ENCODE data around the gene UBA3.

UBA3 gene

GRCh38 chr3:69066121-69066520, 14.0 kb downstream of the UBA3 start:
- Histone ChIP-seq H3K4me3 (ENCODE audit: low read depth, low read length) (no peak overlapping the region), H3K36me3 (ENCODE audit: control insufficient read depth, insufficient read depth, low read length) (no peaks in the 10 kb centered on the region), H3K27me3 (ENCODE audit: control insufficient read depth, insufficient read depth, low read length) (no peaks in the 10 kb centered on the region), H2AFZ (no peak overlapping the region), H3K4me2 (ENCODE audit: low read length) (no peak overlapping the region), H3K27ac (no peak overlapping the region), H3K4me1 (no peaks in the 10 kb centered on the region), H3K9me3 (ENCODE audit: control insufficient read depth, low read length) (no peaks in the 10 kb centered on the region), H3K9ac (no peak overlapping the region), H3K79me2 (no peaks in the 10 kb centered on the region)
- TF ChIP-seq, protein P1, sequence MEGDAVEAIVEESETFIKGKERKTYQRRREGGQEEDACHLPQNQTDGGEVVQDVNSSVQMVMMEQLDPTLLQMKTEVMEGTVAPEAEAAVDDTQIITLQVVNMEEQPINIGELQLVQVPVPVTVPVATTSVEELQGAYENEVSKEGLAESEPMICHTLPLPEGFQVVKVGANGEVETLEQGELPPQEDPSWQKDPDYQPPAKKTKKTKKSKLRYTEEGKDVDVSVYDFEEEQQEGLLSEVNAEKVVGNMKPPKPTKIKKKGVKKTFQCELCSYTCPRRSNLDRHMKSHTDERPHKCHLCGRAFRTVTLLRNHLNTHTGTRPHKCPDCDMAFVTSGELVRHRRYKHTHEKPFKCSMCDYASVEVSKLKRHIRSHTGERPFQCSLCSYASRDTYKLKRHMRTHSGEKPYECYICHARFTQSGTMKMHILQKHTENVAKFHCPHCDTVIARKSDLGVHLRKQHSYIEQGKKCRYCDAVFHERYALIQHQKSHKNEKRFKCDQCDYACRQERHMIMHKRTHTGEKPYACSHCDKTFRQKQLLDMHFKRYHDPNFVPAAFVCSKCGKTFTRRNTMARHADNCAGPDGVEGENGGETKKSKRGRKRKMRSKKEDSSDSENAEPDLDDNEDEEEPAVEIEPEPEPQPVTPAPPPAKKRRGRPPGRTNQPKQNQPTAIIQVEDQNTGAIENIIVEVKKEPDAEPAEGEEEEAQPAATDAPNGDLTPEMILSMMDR (IDR thresholded peaks at IDR 0.05) = no peak

- no peak overlapping the region for H2AFZ ChIP-seq
- H3K27ac ChIP-seq = no peak overlapping the region
- H3K4me3 ChIP-seq (ENCODE audit: low read depth, low read length) = no peak overlapping the region
- H3K9me3 ChIP-seq (ENCODE audit: control insufficient read depth, low read length) = no peaks in the 10 kb centered on the region
- no peak overlapping the region for H3K4me2 ChIP-seq (ENCODE audit: low read length)
- no peaks in the 10 kb centered on the region for H3K79me2 ChIP-seq
- no peaks in the 10 kb centered on the region for H3K36me3 ChIP-seq (ENCODE audit: control insufficient read depth, insufficient read depth, low read length)
- TF ChIP-seq, protein P1 (IDR thresholded peaks at IDR 0.05) = no peak
- H3K4me1 ChIP-seq = no peaks in the 10 kb centered on the region
- no peaks in the 10 kb centered on the region for H3K27me3 ChIP-seq (ENCODE audit: control insufficient read depth, insufficient read depth, low read length)
- no peak overlapping the region for H3K9ac ChIP-seq
These were observed 14.7 kb downstream of the UBA3 start for GRCh38 chr3:69065318-69065964.

DNA sequence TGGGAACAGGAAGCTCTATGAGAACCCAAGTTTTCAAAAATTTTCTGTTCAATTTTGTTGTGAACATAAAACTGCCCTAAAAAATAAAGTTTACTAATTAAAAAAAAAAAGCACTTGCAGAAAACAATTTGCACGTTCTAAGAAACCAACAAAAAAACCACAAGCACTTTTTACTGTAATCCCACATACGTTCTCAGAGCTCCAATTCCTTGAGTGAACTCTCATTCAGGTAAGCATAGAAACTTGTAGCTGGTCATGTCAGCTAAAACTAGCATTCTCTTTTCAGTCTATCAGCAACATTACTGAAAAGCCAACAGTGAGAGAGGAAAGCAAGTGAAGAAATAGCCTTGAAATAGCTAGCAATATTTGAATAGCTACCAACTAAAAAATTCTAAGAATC, 16.5 kb downstream of the UBA3 start:
- H3K4me2 ChIP-seq (ENCODE audit: low read length) = no peak overlapping the region
- TF ChIP-seq, protein P1 (IDR thresholded peaks at IDR 0.05) = no peak
- H3K79me2 ChIP-seq = no peaks in the 10 kb centered on the region
- H2AFZ ChIP-seq = no peak overlapping the region
- no peak overlapping the region for H3K9ac ChIP-seq
- no peak overlapping the region for H3K27ac ChIP-seq
- no peaks in the 10 kb centered on the region for H3K4me1 ChIP-seq
- no peaks in the 10 kb centered on the region for H3K9me3 ChIP-seq (ENCODE audit: control insufficient read depth, low read length)
- H3K36me3 ChIP-seq (ENCODE audit: control insufficient read depth, insufficient read depth, low read length) = no peaks in the 10 kb centered on the region
- H3K27me3 ChIP-seq (ENCODE audit: control insufficient read depth, insufficient read depth, low read length) = no peaks in the 10 kb centered on the region
- H3K4me3 ChIP-seq (ENCODE audit: low read depth, low read length) = no peak overlapping the region

- H3K4me3 ChIP-seq (ENCODE audit: low read depth, low read length) = no peak overlapping the region
- H3K79me2 ChIP-seq = no peaks in the 10 kb centered on the region
- no peaks in the 10 kb centered on the region for H3K9me3 ChIP-seq (ENCODE audit: control insufficient read depth, low read length)
- no peaks in the 10 kb centered on the region for H3K27me3 ChIP-seq (ENCODE audit: control insufficient read depth, insufficient read depth, low read length)
- H3K36me3 ChIP-seq (ENCODE audit: control insufficient read depth, insufficient read depth, low read length) = no peaks in the 10 kb centered on the region
- TF ChIP-seq, protein P1 (IDR thresholded peaks at IDR 0.05) = no peak
- no peak overlapping the region for H2AFZ ChIP-seq
- no peak overlapping the region for H3K4me2 ChIP-seq (ENCODE audit: low read length)
- no peaks in the 10 kb centered on the region for H3K4me1 ChIP-seq
- H3K27ac ChIP-seq = no peak overlapping the region
- no peak overlapping the region for H3K9ac ChIP-seq
These were observed 20.5 kb downstream of the UBA3 start for GRCh38 chr3:69059688-69060087.

- no peak overlapping the region for H3K9ac ChIP-seq
- no peak overlapping the region for H3K27ac ChIP-seq
- H3K4me2 ChIP-seq (ENCODE audit: low read length) = no peak overlapping the region
- no peak overlapping the region for H3K4me3 ChIP-seq (ENCODE audit: low read depth, low read length)
- TF ChIP-seq, protein P1 (IDR thresholded peaks at IDR 0.05) = no peak
- H3K4me1 ChIP-seq = no peaks in the 10 kb centered on the region
- H3K79me2 ChIP-seq = no peaks in the 10 kb centered on the region
- no peaks in the 10 kb centered on the region for H3K36me3 ChIP-seq (ENCODE audit: control insufficient read depth, insufficient read depth, low read length)
- no peaks in the 10 kb centered on the region for H3K9me3 ChIP-seq (ENCODE audit: control insufficient read depth, low read length)
- H3K27me3 ChIP-seq (ENCODE audit: control insufficient read depth, insufficient read depth, low read length) = no peaks in the 10 kb centered on the region
- no peak overlapping the region for H2AFZ ChIP-seq
These were observed 21.3 kb downstream of the UBA3 start for GRCh38 chr3:69058947-69059224.
